Activated T-cell treated with anti-CD3 and anti-CD28 coated beads, Interleukin-2, amount 50 U/mL, for 72 hours (primary cell): ENCODE measurements around the gene XXYLT1. TPM values are rescaled to one million over a fixed set of nuclear protein-coding genes. Genes with fewer than 3 reads are reported as not detected.
"Not testable (repeated sequence)": the region's sequence is repeated elsewhere in the genome, so short reads cannot be mapped to it uniquely, and the experiment has no call there.

ENCODE experiments used
- ATAC-seq, 2 donors: fragments of 150-1000 bp; cut with Tn5 transposase; replicated peaks in 1 of 2; 2 replicates each; pipeline ENCODE4 v1.10.0; 2021; ENCODE audit warnings: moderate library complexity in 2 of 2, mild to moderate bottlenecking in 1 of 2
- DNase-seq, 2 donors: peaks; one replicate each; pipeline ENCODE4 v3.0.0; 2021 to 2022; ENCODE audit warnings: mixed read lengths in 1 of 2
- H3K27ac Mint-ChIP-seq: one replicate; pipeline ENCODE4 v1.8.0; 2022; ENCODE audit warnings: mild to moderate bottlenecking, moderate library complexity, mixed read lengths
- H3K27me3 Mint-ChIP-seq: one replicate; pipeline ENCODE4 v1.8.0; 2022; ENCODE audit warnings: low read depth, mixed read lengths
- H3K36me3 Mint-ChIP-seq, 2 donors: one replicate each; pipeline ENCODE4 v1.8.0; 2022; ENCODE audit warnings: mixed read lengths in 2 of 2, mild to moderate bottlenecking in 1 of 2; ENCODE audit not compliant: insufficient read depth in 2 of 2
- H3K4me1 Mint-ChIP-seq: one replicate; pipeline ENCODE4 v1.8.0; 2022; ENCODE audit warnings: low read depth, mixed read lengths
- H3K4me3 Mint-ChIP-seq, 2 donors: one replicate each; pipeline ENCODE4 v1.8.0; 2022; ENCODE audit warnings: mild to moderate bottlenecking in 2 of 2, mixed read lengths in 2 of 2, moderate library complexity in 2 of 2
- H3K9me3 Mint-ChIP-seq, 2 donors: one replicate each; pipeline ENCODE4 v1.8.0; 2022; ENCODE audit warnings: mixed read lengths in 2 of 2
- total RNA-seq, 2 donors: library from RNA; stranded (reverse); gene quantifications; one replicate each; pipeline ENCODE4 v1.2.3, GENCODE V29; 2022

Gene XXYLT1
- total RNA-seq, 2 donors from 2014 or later, result 6.2 to 6.6 TPM

DNA sequence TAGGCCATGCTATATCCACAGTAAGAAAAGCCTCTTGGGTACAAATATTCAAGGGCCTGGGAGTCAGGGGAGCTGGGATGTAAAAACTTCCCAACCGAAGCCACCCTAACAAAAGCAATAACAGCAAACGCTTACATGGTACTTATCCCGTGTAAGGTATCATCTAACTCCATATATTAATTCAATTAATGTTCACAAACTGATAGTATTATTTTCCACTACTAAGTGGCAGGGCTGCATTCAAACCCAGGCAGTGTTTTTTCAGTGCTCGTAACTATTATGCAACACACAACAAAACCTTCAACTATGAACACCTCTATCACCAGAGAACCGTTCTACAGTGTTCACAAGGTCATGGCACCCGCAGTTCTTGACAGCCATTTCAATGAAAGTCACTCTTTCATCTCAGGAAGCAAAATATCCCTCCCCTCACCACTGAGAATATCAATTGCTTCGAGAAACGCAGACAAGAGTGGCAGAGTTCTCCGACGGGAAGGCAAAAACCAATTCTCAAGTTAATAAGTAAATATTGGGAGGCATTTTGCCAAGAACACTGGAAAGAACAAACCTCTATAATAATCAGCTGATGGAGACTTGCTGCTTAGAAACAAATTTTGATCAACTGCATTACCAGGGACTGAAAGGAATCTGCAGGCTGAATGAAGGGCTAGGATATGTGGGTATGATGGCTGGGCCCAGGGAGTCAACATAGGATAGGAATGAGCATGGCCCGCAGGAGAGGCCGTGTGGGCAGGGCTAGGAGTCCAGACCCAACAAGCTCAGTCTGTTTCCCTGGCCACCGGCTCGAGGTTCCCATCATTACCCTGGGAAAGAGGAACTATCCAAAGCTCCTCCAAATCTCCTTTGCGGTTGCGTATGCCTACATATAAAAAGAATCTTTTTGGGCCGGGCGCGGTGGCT is 72.3 kb downstream of the XXYLT1 start:
- no peak overlapping the region for H3K27ac Mint-ChIP-seq
- H3K4me1 Mint-ChIP-seq, result peaks cover 19% of the 10 kb centered on the region
- no peaks in the 10 kb centered on the region for H3K27me3 Mint-ChIP-seq
- no peak overlapping the region for H3K4me3 Mint-ChIP-seq
- DNase-seq, result no peak
- H3K36me3 Mint-ChIP-seq, result no peaks in the 10 kb centered on the region
- H3K9me3 Mint-ChIP-seq, result no peaks in the 10 kb centered on the region
- no peak for ATAC-seq

DNA sequence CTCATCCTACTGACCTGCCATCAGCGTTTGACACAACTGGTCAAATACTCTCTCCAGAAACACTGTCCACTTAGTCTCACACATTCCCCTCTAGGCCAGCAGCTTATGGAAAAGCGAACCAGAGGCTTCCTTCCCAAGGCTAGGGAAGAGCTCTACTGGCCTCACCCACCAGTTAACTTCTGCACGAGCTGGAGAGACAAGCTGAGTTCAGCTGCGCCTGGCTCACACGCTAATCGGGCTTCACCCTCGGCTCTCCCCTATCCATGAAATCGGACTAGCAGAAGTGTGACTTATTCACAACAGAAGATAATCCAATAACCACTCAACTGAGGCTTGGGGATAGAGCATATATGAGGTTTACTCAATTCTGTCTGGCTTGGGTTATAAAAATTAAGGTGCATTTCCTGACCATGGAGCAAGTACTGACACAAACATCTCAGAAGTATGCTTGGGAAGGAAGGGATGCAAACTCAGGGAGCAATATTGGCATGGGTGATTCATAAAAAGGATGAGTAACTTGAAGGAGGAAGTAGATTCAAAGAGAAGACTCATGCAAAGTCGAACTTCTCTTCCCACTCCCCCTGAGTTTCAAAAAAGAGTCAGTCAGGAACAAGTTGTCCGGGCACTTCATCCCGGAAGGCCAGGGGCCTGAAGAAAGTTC is 73.1 kb downstream of the XXYLT1 start:
- Mint-ChIP-seq H3K9me3 (no peaks in the 10 kb centered on the region), H3K36me3 (no peaks in the 10 kb centered on the region), H3K4me1 (peaks cover 14% of the 10 kb centered on the region), H3K4me3 (no peak overlapping the region), H3K27me3 (no peaks in the 10 kb centered on the region), H3K27ac (no peak overlapping the region)
- no peak for DNase-seq
- no peak for ATAC-seq

DNA sequence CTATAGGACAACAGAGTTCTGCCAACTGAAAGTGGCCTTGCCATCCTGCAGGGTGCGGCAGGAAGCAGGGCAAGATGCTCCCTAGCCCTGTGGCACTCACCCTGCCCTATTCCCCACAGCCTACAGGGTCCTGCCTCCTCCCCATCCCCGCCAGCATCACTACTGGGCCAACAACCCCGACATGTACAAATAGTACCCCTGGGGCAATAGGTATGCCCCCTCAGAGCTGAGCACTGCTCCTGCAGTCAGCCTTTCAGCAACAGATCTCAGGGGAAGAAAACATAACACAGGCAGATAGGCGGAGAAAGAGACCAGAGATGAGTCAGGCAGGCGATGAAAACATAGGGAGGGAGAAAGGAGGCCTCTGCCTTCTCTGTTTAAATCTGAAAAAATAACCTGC is 74.7 kb downstream of the XXYLT1 start:
- Mint-ChIP-seq H3K4me1 (peaks cover 14% of the 10 kb centered on the region), H3K9me3 (peaks cover 2 to 5% of the 10 kb centered on the region in 2 donors), H3K4me3 (no peak overlapping the region), H3K27ac (no peak overlapping the region), H3K36me3 (no peaks in the 10 kb centered on the region), H3K27me3 (no peaks in the 10 kb centered on the region)
- DNase-seq, result no peak
- ATAC-seq, result no peak

DNA sequence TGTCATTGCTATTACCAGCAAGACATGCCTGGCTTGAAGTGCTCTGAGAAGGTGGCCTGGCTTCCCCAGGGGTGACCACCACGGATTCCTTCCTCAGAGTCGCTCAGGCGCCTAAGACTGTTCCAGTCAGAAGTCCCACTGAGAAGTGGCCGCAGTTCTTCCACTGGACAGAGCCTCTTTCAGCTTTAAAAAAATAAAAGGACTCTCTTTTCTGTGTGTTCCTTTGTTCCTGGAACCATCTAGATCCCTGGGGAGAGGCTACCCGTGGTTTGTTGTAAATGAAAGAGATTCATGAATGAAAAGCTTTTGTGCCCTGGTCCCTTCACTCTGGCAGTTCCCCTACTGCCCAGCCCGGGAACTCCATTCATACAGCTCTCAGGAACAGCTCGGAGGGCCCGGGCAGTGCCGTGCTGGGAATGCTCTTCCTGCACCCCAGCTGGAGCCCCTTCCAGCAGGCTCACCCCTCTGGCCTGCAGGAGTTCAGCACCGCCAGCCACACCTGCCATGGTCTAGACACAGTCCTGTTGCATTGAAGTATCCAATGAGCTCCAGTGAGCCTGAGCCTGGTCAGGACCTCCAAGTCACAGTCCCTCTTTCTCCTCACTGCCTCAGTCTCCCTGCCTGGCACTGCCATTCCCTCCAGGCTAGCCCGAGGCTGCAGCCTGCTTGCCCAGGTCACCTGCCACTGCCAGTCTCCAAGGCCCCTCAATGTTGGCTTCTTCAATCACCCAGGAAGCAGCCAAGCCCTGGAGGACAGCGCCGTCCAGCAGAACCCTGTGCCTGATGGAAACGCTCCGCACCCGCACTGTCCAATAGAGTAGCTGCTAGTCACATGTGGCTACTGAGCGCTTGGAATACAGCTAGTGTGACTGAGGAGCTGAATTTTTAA is 75.4 kb downstream of the XXYLT1 start:
- ATAC-seq (no peak), DNase-seq (no peak)
- no peaks in the 10 kb centered on the region for H3K36me3 Mint-ChIP-seq
- H3K27me3 Mint-ChIP-seq, result no peaks in the 10 kb centered on the region
- H3K4me1 Mint-ChIP-seq, result peaks cover 14% of the 10 kb centered on the region
- H3K27ac Mint-ChIP-seq, result no peak overlapping the region
- H3K9me3 Mint-ChIP-seq, result peaks cover 2 to 5% of the 10 kb centered on the region in 2 donors
- no peak overlapping the region for H3K4me3 Mint-ChIP-seq

DNA sequence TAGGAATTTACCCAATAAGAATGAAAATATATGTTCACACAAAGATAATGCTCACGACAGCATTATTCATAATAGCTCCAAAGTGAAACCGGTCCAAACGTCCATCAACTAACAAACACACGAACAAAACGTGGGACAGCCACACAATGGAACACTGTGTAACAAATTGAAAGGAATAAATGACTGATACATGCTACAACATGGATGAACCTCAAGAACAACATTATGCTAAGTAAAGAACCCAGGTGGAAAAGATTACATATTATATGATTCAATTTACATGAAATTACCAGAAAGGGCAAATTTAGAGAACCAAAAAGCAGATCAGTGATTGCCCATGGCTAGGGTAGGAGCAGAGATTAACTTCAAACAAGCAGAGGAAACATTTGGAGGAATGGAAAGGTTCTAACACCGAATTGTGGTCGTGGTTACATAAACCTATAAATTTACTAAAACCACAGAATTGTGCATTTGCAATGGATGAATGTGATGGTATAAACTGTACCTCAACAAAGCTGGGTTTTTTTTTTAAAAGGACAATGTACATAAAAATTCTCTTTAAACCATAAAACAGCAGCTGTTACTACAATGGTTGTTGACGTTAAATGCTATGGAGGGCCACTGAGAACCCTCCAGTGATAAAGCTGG is 76.3 kb downstream of the XXYLT1 start:
- Mint-ChIP-seq H3K27ac (peak overlapping the region; percentile 79), H3K27me3 (no peaks in the 10 kb centered on the region), H3K36me3 (peaks cover 0 to 1% of the 10 kb centered on the region in 2 donors), H3K4me1 (peaks cover 14% of the 10 kb centered on the region), H3K9me3 (peaks cover 2 to 5% of the 10 kb centered on the region in 2 donors), H3K4me3 (peak overlapping the region; percentile 4 to 76)
- ATAC-seq (peak; percentile 87 to 90), DNase-seq (no peak)

DNA sequence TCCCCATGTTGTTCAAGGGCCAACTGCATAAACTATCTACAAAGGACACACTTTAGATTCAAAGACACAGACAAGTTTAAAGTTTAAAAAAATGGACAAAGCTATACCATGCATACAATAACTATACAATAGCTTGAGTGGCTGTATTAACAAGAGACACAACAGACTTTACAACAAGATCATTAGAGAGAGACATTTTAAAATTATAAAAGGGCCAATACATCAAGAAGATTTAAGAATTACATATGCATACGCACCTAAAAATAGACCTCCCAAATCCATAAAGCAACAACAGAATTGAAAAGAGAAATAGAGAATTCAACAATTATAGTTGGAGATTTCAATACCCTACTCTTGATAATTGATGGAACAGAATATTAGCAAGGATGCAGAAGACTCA is 79.4 kb downstream of the XXYLT1 start:
- H3K27me3 Mint-ChIP-seq, result no peaks in the 10 kb centered on the region
- peaks cover 2 to 5% of the 10 kb centered on the region in 2 donors for H3K9me3 Mint-ChIP-seq
- H3K27ac Mint-ChIP-seq, result no peak overlapping the region
- no peak overlapping the region for H3K4me3 Mint-ChIP-seq
- ATAC-seq, result no peak
- DNase-seq, result no peak
- peaks cover 0 to 5% of the 10 kb centered on the region in 2 donors for H3K36me3 Mint-ChIP-seq
- peaks cover 19% of the 10 kb centered on the region for H3K4me1 Mint-ChIP-seq

DNA sequence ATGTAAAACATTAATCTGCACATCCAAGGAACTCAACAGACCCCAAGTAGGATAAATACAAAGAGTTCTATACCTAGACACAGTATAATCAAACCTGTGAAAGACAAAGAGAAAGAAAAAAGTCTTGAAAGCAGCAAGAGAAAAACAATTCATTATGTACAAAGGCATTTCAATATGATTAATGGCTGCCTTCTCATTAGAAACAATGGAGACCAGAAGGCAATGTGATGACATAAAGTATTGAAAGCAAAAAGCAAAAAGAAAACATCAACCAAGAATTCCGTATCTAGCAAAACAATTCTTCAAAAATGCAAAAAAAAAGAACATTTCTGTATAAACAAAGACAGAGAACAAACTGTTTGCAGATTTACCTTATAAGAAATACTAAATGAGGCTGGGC is 81.1 kb downstream of the XXYLT1 start:
- Mint-ChIP-seq H3K27me3 (no peaks in the 10 kb centered on the region), H3K27ac (no peak overlapping the region), H3K36me3 (peaks cover 0 to 5% of the 10 kb centered on the region in 2 donors), H3K4me1 (peaks cover 36% of the 10 kb centered on the region), H3K9me3 (peaks cover 2 to 5% of the 10 kb centered on the region in 2 donors), H3K4me3 (no peak overlapping the region)
- no peak for DNase-seq
- no peak for ATAC-seq

DNA sequence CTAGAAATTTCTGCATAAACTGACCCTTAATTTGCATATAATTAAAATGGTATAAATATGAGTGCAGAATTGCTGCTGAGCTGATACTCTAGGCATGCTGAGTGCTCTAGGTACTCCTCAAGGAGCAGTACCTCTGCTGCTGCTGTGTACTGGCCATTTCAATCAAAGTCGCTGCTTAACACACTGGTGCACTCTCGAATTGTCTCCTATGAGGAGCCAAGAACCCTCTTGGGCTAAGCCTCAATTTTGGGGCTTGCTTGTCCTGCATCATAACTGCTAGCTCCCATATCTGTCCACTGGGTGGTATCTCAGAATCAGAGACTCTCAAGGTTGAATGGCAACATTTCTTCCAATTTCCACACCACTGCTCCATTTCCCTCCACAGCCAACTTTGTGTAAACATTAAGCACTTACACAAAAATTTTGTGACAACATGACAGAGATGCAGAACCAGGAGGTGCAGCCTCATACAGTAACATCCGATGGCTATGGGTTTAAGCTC is 82.5 kb downstream of the XXYLT1 start:
- H3K9me3 Mint-ChIP-seq, result peaks cover 2 to 5% of the 10 kb centered on the region in 2 donors
- ATAC-seq (no peak), DNase-seq (no peak)
- peaks cover 0 to 5% of the 10 kb centered on the region in 2 donors for H3K36me3 Mint-ChIP-seq
- H3K4me1 Mint-ChIP-seq, result peaks cover 43% of the 10 kb centered on the region
- no peaks in the 10 kb centered on the region for H3K27me3 Mint-ChIP-seq
- H3K4me3 Mint-ChIP-seq, result no peak overlapping the region
- H3K27ac Mint-ChIP-seq, result no peak overlapping the region

DNA sequence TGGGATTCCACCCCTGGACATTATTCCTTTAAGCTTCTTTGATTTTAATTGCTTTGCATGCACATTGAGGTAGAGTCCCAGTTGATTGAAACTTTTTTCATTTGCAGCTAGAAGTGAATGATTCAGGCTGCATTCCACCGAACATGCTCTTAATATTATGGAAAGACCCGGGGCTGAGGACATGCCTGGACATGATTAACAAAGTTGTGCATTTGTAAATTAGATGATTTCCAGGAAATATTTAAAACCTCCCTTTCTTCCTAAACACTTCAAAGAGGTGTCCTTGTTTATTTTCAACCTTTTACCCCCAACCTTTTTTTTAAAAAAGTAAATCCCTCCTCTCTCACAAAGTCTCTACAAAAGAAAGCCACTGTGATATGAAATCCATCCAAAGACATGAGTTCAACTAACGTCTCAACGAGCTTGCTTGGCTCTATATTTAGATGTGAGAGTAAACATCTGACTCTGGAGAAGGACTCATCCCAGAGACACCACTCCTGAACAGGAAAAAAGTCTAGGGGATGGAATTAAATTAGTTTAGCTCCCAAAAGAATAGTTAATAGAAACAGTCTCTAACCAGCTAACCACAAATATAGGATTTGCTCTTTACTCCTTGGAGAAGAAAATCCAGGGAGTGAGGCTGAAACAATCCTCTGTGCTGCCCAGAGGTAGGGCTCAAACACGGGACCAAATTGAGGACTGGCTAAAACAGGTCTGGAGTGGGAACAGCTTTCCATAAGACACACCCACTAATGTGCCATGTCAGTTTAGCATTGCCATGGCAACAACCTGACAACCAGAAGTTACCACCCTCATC is 83.1 kb downstream of the XXYLT1 start:
- Mint-ChIP-seq H3K36me3 (peaks cover 0 to 5% of the 10 kb centered on the region in 2 donors), H3K27ac (no peak overlapping the region), H3K4me3 (no peak overlapping the region), H3K27me3 (no peaks in the 10 kb centered on the region), H3K9me3 (peaks cover 2 to 5% of the 10 kb centered on the region in 2 donors), H3K4me1 (peaks cover 49% of the 10 kb centered on the region)
- DNase-seq, result no peak
- ATAC-seq, result no peak

DNA sequence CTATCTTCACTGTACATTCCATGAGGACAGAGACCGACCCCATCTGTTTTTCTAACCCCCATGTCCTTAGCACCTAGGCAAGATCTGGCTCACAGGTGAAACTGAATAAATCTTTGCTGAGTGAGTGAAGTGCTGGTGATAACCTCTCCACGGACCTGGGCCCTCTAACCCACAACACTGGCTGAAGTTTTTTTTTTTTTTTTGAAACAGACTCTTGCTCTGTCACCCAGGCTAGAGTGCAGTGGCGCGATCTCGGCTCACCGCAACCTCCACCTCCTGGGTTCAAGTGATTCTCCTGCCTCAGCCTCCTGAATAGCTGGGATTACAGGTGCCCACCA is 84.3 kb downstream of the XXYLT1 start:
- H3K27me3 Mint-ChIP-seq, H3K9me3 Mint-ChIP-seq, ATAC-seq, H3K27ac Mint-ChIP-seq, H3K36me3 Mint-ChIP-seq, DNase-seq: not testable (repeated sequence)
- Mint-ChIP-seq H3K4me3 (peak overlapping the region; percentile 27 to 35), H3K4me1 (peaks cover 61% of the 10 kb centered on the region)

DNA sequence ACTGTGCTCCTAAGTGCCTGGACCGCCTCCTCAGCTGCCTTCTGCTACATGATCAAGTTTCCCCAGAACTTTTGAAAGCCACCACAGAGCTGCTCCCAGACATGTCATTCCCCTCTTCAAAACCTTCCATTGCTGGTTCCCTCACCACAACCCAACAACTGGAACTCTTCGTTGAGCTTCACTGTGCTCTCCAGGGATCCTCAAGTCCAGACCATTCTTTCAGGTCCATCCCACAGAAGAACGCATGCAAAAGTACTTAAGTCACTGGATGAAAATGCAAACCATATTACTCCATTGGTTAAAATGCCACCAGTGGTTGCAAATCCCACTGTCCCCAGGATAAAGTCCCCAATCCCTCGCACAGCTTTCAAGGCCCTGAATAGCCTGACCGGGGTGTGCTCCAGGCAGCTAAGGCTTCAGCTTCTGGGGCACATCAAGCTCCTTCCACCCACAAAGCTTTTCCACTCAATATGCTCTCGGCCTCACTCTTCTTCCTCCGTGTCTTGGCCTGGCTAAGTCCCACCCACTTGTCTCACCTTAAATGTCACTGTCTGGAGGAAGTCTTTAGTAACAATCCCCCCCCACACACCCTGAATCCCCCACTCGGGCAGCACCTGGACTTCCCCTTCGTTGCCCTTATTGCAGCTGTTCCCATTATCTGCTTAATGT is 84.8 kb downstream of the XXYLT1 start:
- Mint-ChIP-seq H3K9me3 (no peaks in the 10 kb centered on the region), H3K27me3 (no peaks in the 10 kb centered on the region), H3K4me3 (peak overlapping the region; percentile 27 to 35), H3K27ac (no peak overlapping the region), H3K36me3 (peaks cover 0 to 5% of the 10 kb centered on the region in 2 donors), H3K4me1 (peaks cover 63% of the 10 kb centered on the region)
- ATAC-seq (peak in 1 of 2 donors; percentile 12), DNase-seq (no peak)
